ENCODE results near the gene HES2. TPM values are rescaled to one million over a fixed set of nuclear protein-coding genes. Genes with fewer than 3 reads are reported as not detected.

The HES2 gene
- total and polyA plus RNA-seq, 4 donors, result 0.10 TPM; not detected in 3

DNA sequence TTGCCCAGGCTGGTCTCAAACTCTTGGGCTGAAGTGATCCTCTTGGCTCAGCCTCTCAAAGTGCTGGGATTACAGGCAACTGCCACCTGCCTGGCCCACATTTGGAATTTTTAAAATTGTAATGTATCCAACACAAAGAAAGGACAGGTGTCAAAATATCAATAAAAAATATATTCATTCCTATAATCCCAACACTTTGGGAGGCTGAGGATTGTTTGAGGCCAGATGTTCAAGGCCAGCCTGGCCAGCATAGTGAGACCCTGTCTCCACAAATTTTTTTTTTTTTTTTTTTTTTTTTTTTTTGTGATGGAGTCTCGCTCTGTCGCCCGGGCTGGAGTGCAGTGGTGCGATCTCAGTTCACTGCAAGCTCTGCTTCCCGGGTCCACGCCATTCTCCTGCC is 10.0 kb downstream of the HES2 start (continued):
- TF ChIP-seq, protein P1, sequence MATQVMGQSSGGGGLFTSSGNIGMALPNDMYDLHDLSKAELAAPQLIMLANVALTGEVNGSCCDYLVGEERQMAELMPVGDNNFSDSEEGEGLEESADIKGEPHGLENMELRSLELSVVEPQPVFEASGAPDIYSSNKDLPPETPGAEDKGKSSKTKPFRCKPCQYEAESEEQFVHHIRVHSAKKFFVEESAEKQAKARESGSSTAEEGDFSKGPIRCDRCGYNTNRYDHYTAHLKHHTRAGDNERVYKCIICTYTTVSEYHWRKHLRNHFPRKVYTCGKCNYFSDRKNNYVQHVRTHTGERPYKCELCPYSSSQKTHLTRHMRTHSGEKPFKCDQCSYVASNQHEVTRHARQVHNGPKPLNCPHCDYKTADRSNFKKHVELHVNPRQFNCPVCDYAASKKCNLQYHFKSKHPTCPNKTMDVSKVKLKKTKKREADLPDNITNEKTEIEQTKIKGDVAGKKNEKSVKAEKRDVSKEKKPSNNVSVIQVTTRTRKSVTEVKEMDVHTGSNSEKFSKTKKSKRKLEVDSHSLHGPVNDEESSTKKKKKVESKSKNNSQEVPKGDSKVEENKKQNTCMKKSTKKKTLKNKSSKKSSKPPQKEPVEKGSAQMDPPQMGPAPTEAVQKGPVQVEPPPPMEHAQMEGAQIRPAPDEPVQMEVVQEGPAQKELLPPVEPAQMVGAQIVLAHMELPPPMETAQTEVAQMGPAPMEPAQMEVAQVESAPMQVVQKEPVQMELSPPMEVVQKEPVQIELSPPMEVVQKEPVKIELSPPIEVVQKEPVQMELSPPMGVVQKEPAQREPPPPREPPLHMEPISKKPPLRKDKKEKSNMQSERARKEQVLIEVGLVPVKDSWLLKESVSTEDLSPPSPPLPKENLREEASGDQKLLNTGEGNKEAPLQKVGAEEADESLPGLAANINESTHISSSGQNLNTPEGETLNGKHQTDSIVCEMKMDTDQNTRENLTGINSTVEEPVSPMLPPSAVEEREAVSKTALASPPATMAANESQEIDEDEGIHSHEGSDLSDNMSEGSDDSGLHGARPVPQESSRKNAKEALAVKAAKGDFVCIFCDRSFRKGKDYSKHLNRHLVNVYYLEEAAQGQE (IDR thresholded peaks at IDR 0.05), result no peak
- TF ChIP-seq RXRA (IDR thresholded peaks at IDR 0.05) (no peak), FOXA2 (IDR thresholded peaks at IDR 0.05) (no peak), EGR1 (IDR thresholded peaks at IDR 0.05; ENCODE audit: low read depth in 2 of 2) (no peak), NR2F2 (IDR thresholded peaks at IDR 0.05) (no peak), FOXA1 (IDR thresholded peaks at IDR 0.05) (no peak)

DNA sequence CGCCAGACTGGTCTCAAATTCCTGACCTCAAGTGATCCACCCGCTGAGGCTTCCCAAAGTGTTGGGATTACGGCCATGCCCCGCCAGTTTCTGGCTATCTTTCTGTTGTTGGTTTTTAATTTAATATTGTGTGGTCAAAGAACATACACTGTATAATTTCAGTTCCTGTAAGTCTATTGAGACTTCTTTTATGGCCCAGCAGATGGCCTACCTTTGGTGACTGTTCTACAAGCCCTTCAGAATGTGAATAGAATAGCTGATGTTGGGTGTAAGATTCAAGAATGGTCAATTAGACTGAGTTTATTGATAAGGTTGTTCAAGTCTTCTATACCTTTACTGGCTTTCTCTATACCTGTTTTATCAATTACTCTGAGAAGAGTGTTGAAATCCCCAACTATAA is 10.7 kb downstream of the HES2 start:
- Histone ChIP-seq H3K9ac (ENCODE audit: low read depth in 1 of 2, low read length in 2 of 2) (no peak overlapping the region), H3K27me3 (ENCODE audit: control insufficient read depth in 4 of 4, insufficient read depth in 4 of 4, low read length in 3 of 4) (peaks cover 0 to 4% (median 0%) of the 10 kb centered on the region in 4 donors), H3K27ac (ENCODE audit: low read depth in 1 of 2, low read length in 2 of 2) (no peak overlapping the region), H3K36me3 (ENCODE audit: control insufficient read depth in 4 of 4, insufficient read depth in 3 of 4, low read depth in 1 of 4, low read length in 3 of 4) (no peaks in the 10 kb centered on the region), H3K9me3 (ENCODE audit: control insufficient read depth in 4 of 4, low read length in 3 of 4) (no peaks in the 10 kb centered on the region), H3K4me3 (ENCODE audit: low read depth in 1 of 3, low read length in 3 of 3) (no peak overlapping the region), H3K4me1 (ENCODE audit: control insufficient read depth in 4 of 4, insufficient read depth in 4 of 4, low read length in 3 of 4) (peaks cover 0 to 8% (median 4%) of the 10 kb centered on the region in 4 donors)
- TF ChIP-seq GABPA (IDR thresholded peaks at IDR 0.05 in 1 of 2, conservative IDR thresholded peaks at IDR 0.05 in 1 of 2) (no peak), SP1 (IDR thresholded peaks at IDR 0.05) (no peak), JUND (IDR thresholded peaks at IDR 0.05) (no peak), FOXA2 (IDR thresholded peaks at IDR 0.05) (no peak), RAD21 (IDR thresholded peaks at IDR 0.05) (no peak), FOXA1 (IDR thresholded peaks at IDR 0.05) (no peak), RXRA (IDR thresholded peaks at IDR 0.05) (no peak), HNF4G (IDR thresholded peaks at IDR 0.05) (no peak), HNF4A (conservative IDR thresholded peaks at IDR 0.05) (no peak), NR2F2 (IDR thresholded peaks at IDR 0.05) (no peak)
- TF ChIP-seq, protein P2, sequence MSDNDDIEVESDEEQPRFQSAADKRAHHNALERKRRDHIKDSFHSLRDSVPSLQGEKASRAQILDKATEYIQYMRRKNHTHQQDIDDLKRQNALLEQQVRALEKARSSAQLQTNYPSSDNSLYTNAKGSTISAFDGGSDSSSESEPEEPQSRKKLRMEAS (IDR thresholded peaks at IDR 0.05), result no peak
- TF ChIP-seq, protein P3, sequence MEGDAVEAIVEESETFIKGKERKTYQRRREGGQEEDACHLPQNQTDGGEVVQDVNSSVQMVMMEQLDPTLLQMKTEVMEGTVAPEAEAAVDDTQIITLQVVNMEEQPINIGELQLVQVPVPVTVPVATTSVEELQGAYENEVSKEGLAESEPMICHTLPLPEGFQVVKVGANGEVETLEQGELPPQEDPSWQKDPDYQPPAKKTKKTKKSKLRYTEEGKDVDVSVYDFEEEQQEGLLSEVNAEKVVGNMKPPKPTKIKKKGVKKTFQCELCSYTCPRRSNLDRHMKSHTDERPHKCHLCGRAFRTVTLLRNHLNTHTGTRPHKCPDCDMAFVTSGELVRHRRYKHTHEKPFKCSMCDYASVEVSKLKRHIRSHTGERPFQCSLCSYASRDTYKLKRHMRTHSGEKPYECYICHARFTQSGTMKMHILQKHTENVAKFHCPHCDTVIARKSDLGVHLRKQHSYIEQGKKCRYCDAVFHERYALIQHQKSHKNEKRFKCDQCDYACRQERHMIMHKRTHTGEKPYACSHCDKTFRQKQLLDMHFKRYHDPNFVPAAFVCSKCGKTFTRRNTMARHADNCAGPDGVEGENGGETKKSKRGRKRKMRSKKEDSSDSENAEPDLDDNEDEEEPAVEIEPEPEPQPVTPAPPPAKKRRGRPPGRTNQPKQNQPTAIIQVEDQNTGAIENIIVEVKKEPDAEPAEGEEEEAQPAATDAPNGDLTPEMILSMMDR (IDR thresholded peaks at IDR 0.05; ENCODE audit: low read depth, low read length, missing input control), result no peak
- TF ChIP-seq, protein P4, sequence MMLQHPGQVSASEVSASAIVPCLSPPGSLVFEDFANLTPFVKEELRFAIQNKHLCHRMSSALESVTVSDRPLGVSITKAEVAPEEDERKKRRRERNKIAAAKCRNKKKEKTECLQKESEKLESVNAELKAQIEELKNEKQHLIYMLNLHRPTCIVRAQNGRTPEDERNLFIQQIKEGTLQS (IDR thresholded peaks at IDR 0.05), result no peak
- TF ChIP-seq, protein P5, sequence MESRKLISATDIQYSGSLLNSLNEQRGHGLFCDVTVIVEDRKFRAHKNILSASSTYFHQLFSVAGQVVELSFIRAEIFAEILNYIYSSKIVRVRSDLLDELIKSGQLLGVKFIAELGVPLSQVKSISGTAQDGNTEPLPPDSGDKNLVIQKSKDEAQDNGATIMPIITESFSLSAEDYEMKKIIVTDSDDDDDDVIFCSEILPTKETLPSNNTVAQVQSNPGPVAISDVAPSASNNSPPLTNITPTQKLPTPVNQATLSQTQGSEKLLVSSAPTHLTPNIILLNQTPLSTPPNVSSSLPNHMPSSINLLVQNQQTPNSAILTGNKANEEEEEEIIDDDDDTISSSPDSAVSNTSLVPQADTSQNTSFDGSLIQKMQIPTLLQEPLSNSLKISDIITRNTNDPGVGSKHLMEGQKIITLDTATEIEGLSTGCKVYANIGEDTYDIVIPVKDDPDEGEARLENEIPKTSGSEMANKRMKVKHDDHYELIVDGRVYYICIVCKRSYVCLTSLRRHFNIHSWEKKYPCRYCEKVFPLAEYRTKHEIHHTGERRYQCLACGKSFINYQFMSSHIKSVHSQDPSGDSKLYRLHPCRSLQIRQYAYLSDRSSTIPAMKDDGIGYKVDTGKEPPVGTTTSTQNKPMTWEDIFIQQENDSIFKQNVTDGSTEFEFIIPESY (IDR thresholded peaks at IDR 0.05), result no peak
- 82% methylated on average over 4 of the region's 4 CpGs for WGBS
- no peak for DNase-seq (ENCODE audit: low spot score)

All from liver (tissue), 9 donors.